CD8-positive, alpha-beta memory T cell (primary cell): ENCODE measurements around the gene OTOL1. TPM values are rescaled to one million over a fixed set of nuclear protein-coding genes. Genes with fewer than 3 reads are reported as not detected.
"Not testable (repeated sequence)": the region's sequence is repeated elsewhere in the genome, so short reads cannot be mapped to it uniquely, and the experiment has no call there.

ENCODE experiments used
- CTCF ChIA-PET: fragments of 350-600 bp; sonication (Branson Sonifier 250); formaldehyde crosslinking; loops from one replicate; lab custom pipeline; 2021; ENCODE audit warnings: antibody characterized with exemption; lab: Charles Lee
- POLR2A ChIA-PET: fragments of 350-600 bp; sonication (Branson Sonifier 250); formaldehyde crosslinking; loops from one replicate; lab custom pipeline; 2021; ENCODE audit warnings: antibody characterized with exemption; lab: Charles Lee
- DNase-seq, 5 donors: peaks; one replicate each; pipeline versions ENCODE4 v3.0.0 to v3.0.0-alpha.2; 2020 to 2022; ENCODE audit warnings: mixed read lengths in 1 of 5
- H3K27ac ChIP-seq: one replicate; pipeline ENCODE4 v1.7.0; 2013; ENCODE audit warnings: low read depth, mild to moderate bottlenecking, low read length, moderate library complexity
- H3K27me3 ChIP-seq: 2 replicates; pipeline ENCODE4 v1.7.0; 2013; ENCODE audit warnings: low read length, mild to moderate bottlenecking; ENCODE audit not compliant: insufficient read depth, poor library complexity, severe bottlenecking
- H3K36me3 ChIP-seq: 2 replicates; pipeline ENCODE4 v1.7.0; 2013; ENCODE audit warnings: mild to moderate bottlenecking, low read length, moderate library complexity; ENCODE audit not compliant: insufficient read depth
- H3K4me1 ChIP-seq: 2 replicates; pipeline ENCODE4 v1.7.0; 2013; ENCODE audit warnings: mild to moderate bottlenecking, low read length, moderate library complexity; ENCODE audit not compliant: insufficient read depth
- H3K4me3 ChIP-seq: 2 replicates; pipeline ENCODE4 v1.7.0; 2013; ENCODE audit warnings: mild to moderate bottlenecking, low read length
- H3K9me3 ChIP-seq: 2 replicates; pipeline ENCODE4 v1.7.0; 2013; ENCODE audit warnings: mild to moderate bottlenecking, low read length
- H3K27ac Mint-ChIP-seq, 8 donors: one replicate each; pipeline ENCODE4 v1.8.0; 2020 to 2021; ENCODE audit warnings: mixed read lengths in 8 of 8, mild to moderate bottlenecking in 6 of 8, inconsistent platforms in 3 of 8, moderate library complexity in 3 of 8
- H3K27me3 Mint-ChIP-seq, 2 donors: one replicate each; pipeline ENCODE4 v1.8.0; 2020 to 2021; ENCODE audit warnings: mixed read lengths in 2 of 2, mild to moderate bottlenecking in 1 of 2, moderate library complexity in 1 of 2
- H3K36me3 Mint-ChIP-seq, 3 donors: one replicate each; pipeline ENCODE4 v1.8.0; 2020 to 2021; ENCODE audit warnings: mixed read lengths in 3 of 3, inconsistent platforms in 1 of 3, mild to moderate bottlenecking in 1 of 3
- H3K4me1 Mint-ChIP-seq, 3 donors: one replicate each; pipeline ENCODE4 v1.8.0; 2020 to 2021; ENCODE audit warnings: mixed read lengths in 3 of 3, inconsistent platforms in 1 of 3, mild to moderate bottlenecking in 1 of 3
- H3K4me3 Mint-ChIP-seq, 7 donors: one replicate each; pipeline ENCODE4 v1.8.0; 2020 to 2021; ENCODE audit warnings: mixed read lengths in 7 of 7, mild to moderate bottlenecking in 6 of 7, moderate library complexity in 4 of 7, inconsistent platforms in 2 of 7
- H3K9me3 Mint-ChIP-seq, 5 donors: one replicate each; pipeline ENCODE4 v1.8.0; 2020 to 2022; ENCODE audit warnings: mixed read lengths in 5 of 5, mild to moderate bottlenecking in 3 of 5, moderate library complexity in 2 of 5, inconsistent platforms in 1 of 5
- polyA plus RNA-seq: library from polyadenylated mRNA; unstranded; fragments of 300-500 nt; fragmentation: Illumina TruSeq; gene quantifications from one replicate; pipeline ENCODE4 v1.2.3, GENCODE V29; 2021
- total RNA-seq, 2 experiments: library from RNA; stranded (reverse); gene quantifications; one replicate each; pipeline ENCODE4 v1.2.3, GENCODE V29; 2021

OTOL1 gene
- total and polyA plus RNA-seq, 3 experiments from 2014 or later = not detected

GRCh38 chr3:161474741-161475140 lies 21.9 kb upstream of the OTOL1 start:
- H3K27me3 Mint-ChIP-seq = peaks cover 4 to 15% of the 10 kb centered on the region in 2 donors
- H3K27ac Mint-ChIP-seq = no peak overlapping the region
- H3K4me3 ChIP-seq = no peak overlapping the region
- H3K4me1 ChIP-seq = no peaks in the 10 kb centered on the region
- H3K9me3 Mint-ChIP-seq = no peaks in the 10 kb centered on the region
- no peaks in the 10 kb centered on the region for H3K9me3 ChIP-seq
- no peak overlapping the region for H3K27ac ChIP-seq
- POLR2A ChIA-PET = no interaction called here
- H3K27me3 ChIP-seq = no peaks in the 10 kb centered on the region
- no peaks in the 10 kb centered on the region for H3K36me3 ChIP-seq
- CTCF ChIA-PET = no interaction called here
- H3K36me3 Mint-ChIP-seq = no peaks in the 10 kb centered on the region
- H3K4me3 Mint-ChIP-seq = no peak overlapping the region
- H3K4me1 Mint-ChIP-seq = no peaks in the 10 kb centered on the region
- no peak for DNase-seq

GRCh38 chr3:161475206-161475605 lies 21.4 kb upstream of the OTOL1 start:
- ChIA-PET POLR2A (no interaction called here), CTCF (no interaction called here)
- DNase-seq = no peak
- no peaks in the 10 kb centered on the region for H3K9me3 ChIP-seq
- H3K4me3 ChIP-seq = no peak overlapping the region
- no peaks in the 10 kb centered on the region for H3K4me1 ChIP-seq
- no peaks in the 10 kb centered on the region for H3K4me1 Mint-ChIP-seq
- H3K9me3 Mint-ChIP-seq = no peaks in the 10 kb centered on the region
- no peak overlapping the region for H3K27ac Mint-ChIP-seq
- no peaks in the 10 kb centered on the region for H3K36me3 Mint-ChIP-seq
- H3K27ac ChIP-seq = no peak overlapping the region
- H3K36me3 ChIP-seq = no peaks in the 10 kb centered on the region
- H3K4me3 Mint-ChIP-seq = no peak overlapping the region
- peaks cover 4 to 12% of the 10 kb centered on the region in 2 donors for H3K27me3 Mint-ChIP-seq
- H3K27me3 ChIP-seq = no peaks in the 10 kb centered on the region

GRCh38 chr3:161475905-161476304 lies 20.7 kb upstream of the OTOL1 start:
- DNase-seq = no peak

GRCh38 chr3:161484226-161484625 lies 12.4 kb upstream of the OTOL1 start:
- Histone ChIP-seq H3K4me1 (no peaks in the 10 kb centered on the region), H3K4me3 (no peak overlapping the region), H3K27ac (no peak overlapping the region), H3K9me3 (no peaks in the 10 kb centered on the region), H3K27me3 (no peaks in the 10 kb centered on the region), H3K36me3 (no peaks in the 10 kb centered on the region)
- Mint-ChIP-seq H3K27ac (no peak overlapping the region), H3K36me3 (no peaks in the 10 kb centered on the region), H3K4me3 (no peak overlapping the region), H3K4me1 (no peaks in the 10 kb centered on the region), H3K9me3 (no peaks in the 10 kb centered on the region), H3K27me3 (peaks cover 5 to 49% of the 10 kb centered on the region in 2 donors)
- ChIA-PET POLR2A (no interaction called here), CTCF (interaction anchor here (1.2 kb wide), 1 partner anchor 22 kb away, joined by 3 read pairs; no protein-coding TSS in a partner anchor)
- DNase-seq = no peak

More at GRCh38 chr3:161475905-161476304, 20.7 kb upstream of the OTOL1 start:
- no peak overlapping the region for H3K27ac Mint-ChIP-seq
- POLR2A ChIA-PET = no interaction called here
- H3K9me3 ChIP-seq = no peaks in the 10 kb centered on the region
- H3K4me1 ChIP-seq = no peaks in the 10 kb centered on the region
- CTCF ChIA-PET = no interaction called here
- H3K9me3 Mint-ChIP-seq = no peaks in the 10 kb centered on the region
- H3K36me3 Mint-ChIP-seq = no peaks in the 10 kb centered on the region
- no peak overlapping the region for H3K4me3 Mint-ChIP-seq
- no peak overlapping the region for H3K27ac ChIP-seq
- no peaks in the 10 kb centered on the region for H3K27me3 ChIP-seq
- H3K4me3 ChIP-seq = no peak overlapping the region
- H3K27me3 Mint-ChIP-seq = peaks cover 4 to 14% of the 10 kb centered on the region in 2 donors
- no peaks in the 10 kb centered on the region for H3K36me3 ChIP-seq
- no peaks in the 10 kb centered on the region for H3K4me1 Mint-ChIP-seq

- H3K4me1 ChIP-seq, H3K4me1 Mint-ChIP-seq, H3K4me3 ChIP-seq, H3K27ac Mint-ChIP-seq, H3K9me3 Mint-ChIP-seq, H3K27ac ChIP-seq, H3K9me3 ChIP-seq, H3K4me3 Mint-ChIP-seq, H3K27me3 ChIP-seq, CTCF ChIA-PET, DNase-seq, H3K36me3 Mint-ChIP-seq, H3K36me3 ChIP-seq, POLR2A ChIA-PET: not testable (repeated sequence)
- peaks cover 0 to 27% of the 10 kb centered on the region in 2 donors for H3K27me3 Mint-ChIP-seq
Observed at GRCh38 chr3:161488284-161488683, 8.3 kb upstream of the OTOL1 start.

GRCh38 chr3:161489395-161489794 lies 7.2 kb upstream of the OTOL1 start:
- H3K36me3 Mint-ChIP-seq = no peaks in the 10 kb centered on the region
- CTCF ChIA-PET = no interaction called here
- H3K4me3 Mint-ChIP-seq = no peak overlapping the region

GRCh38 chr3:161490845-161491244 lies 5.8 kb upstream of the OTOL1 start:
- Mint-ChIP-seq H3K9me3 (peaks cover 0 to 11% (median 2%) of the 10 kb centered on the region in 5 donors), H3K27me3 (peaks cover 7 to 31% of the 10 kb centered on the region in 2 donors)
- H3K9me3 ChIP-seq, H3K27ac Mint-ChIP-seq, H3K4me1 Mint-ChIP-seq, H3K27me3 ChIP-seq, CTCF ChIA-PET, H3K27ac ChIP-seq, H3K36me3 ChIP-seq, H3K4me3 Mint-ChIP-seq, H3K4me3 ChIP-seq, H3K4me1 ChIP-seq, H3K36me3 Mint-ChIP-seq, POLR2A ChIA-PET, DNase-seq: not testable (repeated sequence)

More at GRCh38 chr3:161489395-161489794, 7.2 kb upstream of the OTOL1 start:
- DNase-seq = no peak
- H3K27me3 ChIP-seq = no peaks in the 10 kb centered on the region
- H3K4me3 ChIP-seq = no peak overlapping the region
- Mint-ChIP-seq H3K9me3 (peaks cover 0 to 3% (median 0%) of the 10 kb centered on the region in 5 donors), H3K27me3 (peaks cover 0 to 27% of the 10 kb centered on the region in 2 donors), H3K4me1 (no peaks in the 10 kb centered on the region), H3K27ac (peak overlapping the region in 1 of 8 donors; percentile 92)
- no peaks in the 10 kb centered on the region for H3K4me1 ChIP-seq
- POLR2A ChIA-PET = no interaction called here
- no peaks in the 10 kb centered on the region for H3K9me3 ChIP-seq
- no peaks in the 10 kb centered on the region for H3K36me3 ChIP-seq
- H3K27ac ChIP-seq = no peak overlapping the region

- ChIA-PET CTCF (no interaction called here), POLR2A (no interaction called here)
- H3K27me3 ChIP-seq = no peaks in the 10 kb centered on the region
- Mint-ChIP-seq H3K4me1 (no peaks in the 10 kb centered on the region), H3K27ac (no peak overlapping the region), H3K9me3 (peaks cover 0 to 11% (median 2%) of the 10 kb centered on the region in 5 donors), H3K27me3 (peaks cover 7 to 12% of the 10 kb centered on the region in 2 donors), H3K4me3 (no peak overlapping the region), H3K36me3 (no peaks in the 10 kb centered on the region)
- H3K36me3 ChIP-seq = no peaks in the 10 kb centered on the region
- H3K4me1 ChIP-seq = no peaks in the 10 kb centered on the region
- no peak overlapping the region for H3K4me3 ChIP-seq
- no peaks in the 10 kb centered on the region for H3K9me3 ChIP-seq
- no peak overlapping the region for H3K27ac ChIP-seq
- DNase-seq = no peak
Observed at GRCh38 chr3:161498259-161498921, 1.8 kb downstream of the OTOL1 start.
